Islet precursor cell (in vitro differentiated cells): ENCODE results near the gene BRINP1.

Experiments used
- DNase-seq: peaks from one replicate; pipeline ENCODE4 v3.0.0-alpha.2; 2018

BRINP1 gene

DNA sequence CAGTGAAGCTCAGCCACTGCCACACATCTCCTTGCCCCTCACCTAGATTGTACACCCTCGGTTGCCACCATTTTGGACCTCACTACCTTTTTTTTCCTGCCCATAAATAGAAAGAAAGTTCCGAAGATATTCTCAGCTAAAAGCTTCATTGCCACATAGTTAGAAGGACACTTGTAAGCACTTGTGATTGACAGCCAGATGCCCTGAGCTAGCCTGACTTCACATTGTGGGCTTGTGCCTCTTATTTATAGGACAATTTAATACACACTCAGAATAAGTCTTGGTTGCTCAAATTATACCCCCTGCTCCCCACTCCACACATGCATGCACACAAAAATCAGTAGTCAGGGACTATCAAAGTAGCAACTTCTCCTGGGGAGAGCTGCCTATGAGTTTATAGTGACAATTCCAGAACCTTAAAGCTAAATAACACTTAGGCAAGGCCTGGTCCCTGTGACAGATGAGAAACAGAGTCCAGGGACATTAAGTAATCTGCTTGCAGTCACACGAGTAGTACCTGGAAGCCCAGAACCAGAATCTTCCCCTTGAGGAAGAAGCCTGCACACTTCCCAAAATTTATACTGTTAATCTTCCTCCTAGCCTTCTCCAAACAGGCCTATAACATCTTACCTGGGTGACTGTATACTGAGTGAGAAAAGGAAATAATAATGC is 184.8 kb downstream of the BRINP1 start:
- no peak for DNase-seq

DNA sequence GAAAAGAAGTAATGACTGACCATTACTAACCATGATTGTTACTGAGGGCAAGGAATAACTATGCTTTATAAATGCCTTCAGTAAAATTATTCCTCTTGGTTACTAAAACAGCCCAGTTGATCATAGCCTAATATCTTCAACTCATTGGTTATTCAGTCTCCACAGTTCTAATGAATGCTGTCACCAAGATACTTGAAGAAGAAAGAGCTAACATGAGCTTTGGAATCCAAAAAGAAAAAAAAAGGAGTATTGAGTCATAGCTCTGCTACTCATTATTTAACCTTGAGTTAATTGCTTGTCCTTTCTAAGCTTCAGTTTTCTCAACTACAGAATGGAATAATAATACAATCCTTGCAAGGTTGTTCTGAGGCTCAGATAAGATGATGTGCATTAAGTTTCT is 187.7 kb downstream of the BRINP1 start:
- no peak for DNase-seq

DNA sequence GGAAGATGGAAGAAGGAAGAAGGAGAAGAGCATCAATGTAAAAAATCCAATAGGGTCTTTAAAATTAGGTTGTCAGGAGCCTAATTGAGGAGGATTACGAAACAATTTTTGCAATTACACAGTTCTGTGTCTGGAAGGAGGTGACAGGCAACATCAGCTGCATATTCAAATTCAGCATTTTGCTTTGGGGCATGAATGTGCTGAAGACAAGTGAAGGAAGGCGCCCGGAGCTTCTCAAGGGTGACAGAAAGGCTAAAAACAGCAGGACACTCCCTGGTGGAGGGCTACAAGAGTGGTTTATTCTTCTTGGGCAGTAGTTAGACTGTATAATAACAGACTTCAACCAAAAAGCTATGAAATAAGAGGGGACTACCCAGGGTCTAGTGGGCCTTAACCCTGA is 188.3 kb downstream of the BRINP1 start:
- no peak for DNase-seq

DNA sequence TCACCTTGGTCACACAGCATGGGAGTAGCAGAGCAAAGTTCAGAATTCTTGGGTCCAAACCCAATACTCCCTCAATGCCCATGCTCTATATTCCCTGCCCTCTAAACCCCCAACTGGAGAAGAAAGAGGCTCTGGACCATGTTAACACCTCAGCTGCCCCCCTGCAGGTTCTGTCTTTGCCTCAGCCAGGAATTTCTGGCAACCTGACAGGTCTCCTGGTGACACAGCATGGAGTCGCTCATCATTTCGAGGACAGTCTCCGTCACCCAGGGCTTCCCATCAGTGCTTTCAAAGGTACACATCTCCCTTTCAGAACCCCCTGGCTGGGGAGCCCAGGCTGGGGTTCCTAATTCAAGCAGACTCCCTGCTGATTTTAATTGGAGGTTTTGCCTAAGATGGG is 189.5 kb downstream of the BRINP1 start:
- no peak for DNase-seq

DNA sequence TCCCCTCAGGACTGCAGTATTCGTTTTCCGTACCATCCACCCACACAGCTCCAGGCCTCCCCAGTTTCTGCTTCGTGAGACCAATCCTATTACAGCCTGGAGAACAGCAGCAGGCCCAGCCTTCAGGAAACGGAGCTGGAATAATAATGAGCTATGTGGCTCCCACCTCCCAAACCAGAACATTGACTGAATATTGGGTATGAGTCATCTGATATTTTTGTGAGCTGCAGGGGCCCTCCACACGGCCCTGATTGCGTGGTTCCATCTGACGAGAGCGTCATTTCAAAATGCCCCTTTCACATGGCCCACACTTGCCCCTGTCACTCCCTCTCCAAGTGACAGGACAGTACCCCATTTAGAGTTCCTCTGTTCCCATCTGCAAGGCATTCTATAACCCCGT is 192.0 kb downstream of the BRINP1 start:
- DNase-seq = no peak

DNA sequence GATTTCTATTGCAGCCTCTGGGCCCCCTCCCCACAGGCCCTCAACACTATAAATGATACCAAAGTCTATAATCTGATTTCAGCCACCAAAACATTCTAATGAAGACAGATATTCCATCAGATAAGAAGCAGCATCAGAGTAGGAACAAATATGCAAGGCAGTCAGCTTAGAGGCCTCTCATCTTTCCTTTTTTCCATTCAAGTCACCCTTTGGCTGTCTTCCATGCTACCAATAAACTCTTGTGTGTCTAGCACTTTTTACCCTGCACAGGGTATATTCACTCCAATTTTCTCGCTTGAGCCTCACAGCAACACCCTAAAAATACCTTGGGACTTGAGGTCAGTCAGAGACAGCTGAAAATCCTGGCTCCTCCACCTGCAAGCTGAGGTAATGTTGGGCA is 193.7 kb downstream of the BRINP1 start:
- no peak for DNase-seq

DNA sequence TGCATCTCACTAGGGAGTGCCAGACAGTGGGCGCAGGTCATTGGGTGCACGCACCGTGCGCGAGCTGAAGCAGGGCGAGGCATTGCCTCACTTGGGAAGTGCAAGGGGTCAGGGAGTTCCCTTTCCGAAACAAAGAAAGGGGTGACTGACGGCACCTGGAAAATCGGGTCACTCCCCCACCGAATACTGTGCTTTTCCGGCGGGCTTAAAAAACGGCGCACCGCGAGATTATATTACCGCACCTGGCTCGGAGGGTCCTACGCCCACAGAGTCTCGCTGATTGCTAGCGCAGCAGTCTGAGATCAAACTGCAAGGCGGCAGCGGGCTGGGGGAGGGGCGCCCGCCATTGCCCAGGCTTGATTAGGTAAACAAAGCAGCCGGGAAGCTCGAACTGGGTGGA is 200.0 kb downstream of the BRINP1 start:
- DNase-seq = peak; percentile 65

DNA sequence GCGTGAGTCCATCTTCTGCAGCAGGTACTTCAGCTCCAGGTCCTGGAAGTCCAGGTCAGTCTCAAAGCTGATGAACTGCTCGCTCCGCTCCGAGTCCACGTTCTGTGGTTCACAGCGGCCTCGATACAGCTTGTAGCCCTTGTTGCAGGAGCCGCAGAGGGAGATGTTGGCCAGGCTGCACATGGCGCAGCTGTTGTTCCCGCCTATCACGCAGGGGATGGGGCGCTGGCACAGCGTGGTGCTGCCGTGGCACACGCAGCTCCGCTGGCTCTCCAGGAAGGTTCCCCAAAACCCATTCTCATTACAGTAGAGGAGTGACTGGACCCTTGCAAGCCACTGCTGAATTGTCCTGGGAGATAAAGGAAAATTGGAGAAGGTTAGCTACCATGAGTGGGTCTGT is 201.4 kb downstream of the BRINP1 start:
- no peak for DNase-seq

DNA sequence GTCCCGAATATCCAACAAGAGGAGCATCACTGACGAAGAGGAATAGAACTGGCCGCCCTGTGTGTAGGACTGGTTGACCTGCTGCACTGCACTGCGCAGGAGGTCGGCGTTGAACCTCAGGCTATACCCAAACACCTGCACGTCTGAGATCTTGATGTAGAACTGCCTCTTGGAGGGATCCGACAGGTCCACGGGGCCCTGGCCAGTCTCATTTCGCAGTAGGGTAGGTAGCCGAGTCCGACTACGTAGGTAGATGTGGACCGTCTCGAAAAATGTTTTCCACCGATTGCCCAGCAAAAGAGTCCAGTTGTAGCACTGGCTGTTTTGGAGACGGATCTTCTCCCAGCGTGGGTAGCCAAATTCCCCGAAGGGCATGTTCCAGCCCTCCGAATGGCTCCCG is 202.0 kb downstream of the BRINP1 start:
- DNase-seq = no peak

DNA sequence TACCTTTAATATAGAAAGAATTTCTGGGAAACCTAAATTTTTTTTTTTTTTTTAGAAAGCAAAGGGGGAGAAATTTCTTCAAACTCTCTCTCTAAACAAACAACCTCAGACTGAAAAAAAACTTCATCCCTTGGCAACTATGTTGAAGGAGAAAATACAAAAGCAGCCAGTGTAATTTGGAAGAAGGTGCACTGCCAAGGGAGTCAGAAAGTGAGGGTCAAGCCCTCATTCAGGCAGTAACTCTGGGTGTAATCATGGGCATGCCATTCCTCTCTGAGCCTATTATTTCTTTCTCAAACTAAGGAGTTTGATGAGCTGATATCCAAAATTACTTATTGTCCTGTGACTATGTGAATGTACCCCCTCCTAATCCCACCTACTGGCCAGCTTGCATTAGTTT is 203.1 kb downstream of the BRINP1 start:
- DNase-seq = no peak

DNA sequence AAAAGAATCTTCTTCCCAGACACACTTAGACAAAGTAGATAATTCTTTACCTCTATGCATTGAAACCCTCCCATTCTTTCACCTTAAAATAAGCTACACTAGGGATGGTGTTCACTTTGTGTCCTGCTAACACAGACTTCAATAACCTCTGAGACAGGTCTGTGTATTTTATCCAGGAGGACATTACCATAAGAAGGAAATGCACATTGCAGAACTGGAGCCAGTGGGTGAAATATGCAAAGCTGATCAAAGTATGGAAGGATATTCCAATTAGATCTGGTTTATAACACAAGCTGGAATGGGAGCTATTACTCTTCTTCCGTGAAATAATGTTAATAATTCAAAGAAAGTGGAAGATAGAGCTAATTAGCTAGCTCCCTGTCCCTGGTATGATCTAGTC is 204.1 kb downstream of the BRINP1 start:
- no peak for DNase-seq

DNA sequence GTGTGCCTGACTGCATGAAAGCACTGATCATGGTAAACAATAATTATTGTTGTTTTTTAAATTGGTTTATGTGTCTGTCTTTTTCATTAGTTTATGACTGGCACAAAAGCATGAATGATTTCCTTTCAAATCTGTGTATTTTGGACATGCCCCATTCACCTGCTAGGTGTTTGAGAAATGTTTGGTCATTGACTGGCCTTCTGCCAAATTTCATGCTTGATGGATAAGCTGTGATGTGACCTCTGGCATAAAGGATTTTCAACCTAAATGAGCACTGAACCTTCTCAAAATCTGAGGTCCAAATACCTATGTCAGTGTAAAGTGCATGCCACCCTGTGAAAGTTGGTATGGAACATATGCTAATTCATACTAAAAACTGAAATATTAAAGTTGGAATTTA is 204.5 kb downstream of the BRINP1 start:
- no peak for DNase-seq

DNA sequence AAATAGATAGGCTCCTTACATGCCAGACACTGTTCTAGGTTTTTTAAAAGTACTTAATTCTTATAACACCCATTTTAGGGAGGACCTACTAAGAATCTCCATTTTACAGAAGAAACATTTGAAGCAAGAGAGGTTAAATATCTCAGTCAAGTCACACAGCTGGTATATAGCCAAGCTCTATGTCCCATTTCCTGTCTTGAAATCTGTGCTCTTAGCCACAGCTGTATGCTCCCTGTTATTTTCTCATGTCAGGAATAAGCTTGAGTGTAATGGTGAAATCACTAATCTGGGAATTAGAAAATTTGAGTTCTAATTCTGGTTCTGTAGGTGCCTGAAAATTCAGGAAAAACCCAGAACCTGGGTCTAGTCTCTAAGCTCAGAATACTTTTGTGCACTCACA is 208.7 kb downstream of the BRINP1 start:
- DNase-seq = no peak

DNA sequence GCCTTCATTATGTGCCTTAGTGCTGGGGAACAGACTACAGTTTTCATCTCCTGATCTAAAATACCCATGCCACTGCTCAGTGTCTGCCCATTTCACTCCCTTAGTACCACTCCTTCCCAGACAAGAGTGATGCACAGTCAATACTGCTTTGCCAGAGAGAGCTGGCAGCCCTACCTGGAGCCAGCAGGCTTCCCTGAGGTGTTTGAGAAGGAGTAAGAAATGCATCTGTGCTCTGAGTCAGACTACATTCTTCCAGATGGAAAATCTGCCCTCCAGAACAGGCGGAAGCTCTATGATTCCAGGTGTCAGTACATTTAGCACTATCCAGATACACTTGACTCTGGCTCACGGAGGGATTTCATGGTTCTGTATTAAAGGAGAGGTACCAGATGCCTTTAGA is 209.8 kb downstream of the BRINP1 start:
- no peak for DNase-seq

DNA sequence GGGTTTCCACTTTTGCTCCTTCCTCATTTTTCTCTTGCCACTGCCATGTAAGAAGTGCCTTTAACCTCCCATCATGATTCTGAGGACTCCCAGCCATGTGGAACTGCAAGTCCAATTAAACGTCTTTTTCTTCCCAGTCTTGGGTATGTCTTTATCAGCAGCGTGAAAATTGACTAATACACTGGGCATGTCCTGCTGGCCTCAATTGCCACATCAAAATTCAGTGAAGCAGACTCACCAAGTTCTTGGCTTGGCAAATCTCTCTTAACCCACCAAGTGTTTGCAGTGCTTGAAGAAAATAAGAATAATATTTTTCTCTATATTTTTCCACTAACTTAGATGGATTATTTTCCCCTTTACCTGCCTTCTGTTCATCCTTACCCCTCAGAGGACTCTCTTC is 212.0 kb downstream of the BRINP1 start:
- no peak for DNase-seq

DNA sequence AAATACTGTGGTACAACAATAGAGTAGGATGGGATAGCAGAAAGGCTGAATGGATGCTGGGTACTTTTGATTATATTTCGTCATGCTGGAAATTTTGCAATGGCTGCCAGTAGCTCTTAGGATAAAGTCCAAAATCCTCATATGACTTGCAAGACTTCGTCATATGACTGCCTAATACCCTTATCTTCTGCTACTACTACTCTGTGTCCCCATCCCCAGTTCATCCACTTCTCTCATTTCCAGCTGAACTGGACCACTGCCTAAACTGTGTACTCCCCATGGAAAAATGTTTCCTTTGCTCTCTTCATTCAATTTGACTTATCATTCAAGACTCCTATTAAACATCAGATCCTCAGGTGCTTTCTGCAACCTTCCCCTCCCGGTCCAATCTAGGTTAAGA is 212.9 kb downstream of the BRINP1 start:
- no peak for DNase-seq

DNA sequence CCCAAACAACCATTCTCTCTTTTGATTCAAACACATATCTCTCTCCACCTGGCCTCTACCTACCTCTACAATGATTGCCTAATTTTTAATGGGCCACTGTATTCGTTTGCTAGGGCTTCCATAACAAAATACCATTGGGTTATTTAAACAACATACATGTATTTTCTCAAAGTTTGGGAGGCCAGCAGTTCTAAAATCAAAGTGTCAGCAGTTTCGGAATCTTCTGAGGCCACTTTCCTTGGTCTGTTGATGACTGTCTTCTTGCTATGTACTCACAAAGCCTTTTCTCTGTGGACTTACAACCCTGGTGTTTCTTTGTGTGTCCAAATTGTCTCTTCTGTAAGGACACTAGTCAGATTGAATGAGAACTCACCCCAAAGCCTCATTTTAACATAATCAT is 214.7 kb downstream of the BRINP1 start:
- DNase-seq = no peak

DNA sequence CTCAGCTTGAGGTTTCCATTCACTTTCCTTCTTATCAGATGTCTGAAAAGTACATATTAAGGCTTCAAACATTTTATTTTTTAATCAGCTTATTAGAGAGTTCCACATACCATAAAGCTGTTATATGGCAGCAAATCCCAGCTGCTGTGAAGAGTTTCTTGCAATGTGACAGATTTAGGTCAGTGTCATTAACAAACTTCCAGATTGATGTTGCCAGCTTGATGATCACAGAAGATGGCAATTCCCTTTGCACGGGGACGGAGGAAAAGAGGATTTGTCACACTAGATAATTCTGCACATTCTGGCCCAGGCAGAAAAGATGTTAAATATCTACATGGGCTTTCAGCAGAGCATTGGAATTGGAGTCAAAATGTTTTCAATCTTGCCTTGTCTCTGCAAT is 215.8 kb downstream of the BRINP1 start:
- DNase-seq = no peak

DNA sequence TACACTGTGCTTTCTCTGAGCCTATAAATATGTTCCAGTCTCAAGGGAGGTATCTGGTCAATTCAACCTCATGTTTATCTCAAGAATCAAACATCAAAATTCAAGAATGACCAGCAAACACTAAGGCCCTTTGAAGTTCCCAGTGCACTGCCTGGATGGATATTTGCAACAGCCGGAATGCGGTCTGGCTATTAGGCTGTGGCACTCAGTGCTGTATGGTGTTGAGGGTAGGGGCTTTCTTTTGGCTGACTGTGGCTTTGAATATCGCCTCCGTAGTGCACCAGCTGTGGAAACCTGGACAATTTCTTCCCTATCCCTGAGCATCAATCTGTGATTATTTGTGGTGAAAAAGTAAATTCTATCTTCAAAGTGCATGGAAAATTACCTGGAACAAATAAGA is 220.4 kb downstream of the BRINP1 start:
- peak; percentile 80 for DNase-seq

DNA sequence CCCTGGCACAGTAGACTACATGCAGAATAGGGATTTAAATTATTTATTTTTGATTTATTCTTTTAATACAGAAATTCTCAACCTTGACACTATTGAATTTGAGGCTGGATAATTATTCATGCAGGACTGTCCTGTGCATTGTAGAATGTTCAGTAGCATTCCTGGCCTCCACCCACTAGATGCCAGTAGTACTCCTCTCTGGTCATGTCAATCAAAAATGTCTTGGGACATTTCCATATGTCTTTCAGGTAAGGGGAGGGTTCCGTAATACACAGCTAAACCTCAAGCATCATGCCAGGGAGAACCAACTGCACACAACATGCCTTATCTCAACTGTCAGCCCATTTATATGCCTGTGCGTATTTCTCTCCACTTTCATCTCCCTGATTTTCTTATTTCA is 231.8 kb downstream of the BRINP1 start:
- DNase-seq = no peak

DNA sequence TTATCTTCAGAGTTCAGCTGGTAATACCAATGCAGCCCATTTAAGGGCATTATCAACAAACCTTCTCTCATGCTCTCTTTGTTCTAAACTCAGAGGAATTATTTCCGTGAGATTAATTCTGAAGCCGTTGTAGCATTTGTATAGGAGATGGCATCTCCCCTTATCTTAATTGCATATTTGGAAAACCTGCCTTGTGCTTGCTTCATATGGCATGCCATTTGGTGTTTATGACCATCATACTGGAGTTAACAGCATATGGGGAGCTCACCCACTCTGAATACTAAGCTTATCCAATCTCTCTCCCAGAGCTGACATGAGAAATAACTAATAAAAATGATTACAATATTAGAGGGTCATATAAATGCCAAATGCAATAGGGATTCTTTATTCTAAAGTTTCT is 243.2 kb downstream of the BRINP1 start:
- no peak for DNase-seq

DNA sequence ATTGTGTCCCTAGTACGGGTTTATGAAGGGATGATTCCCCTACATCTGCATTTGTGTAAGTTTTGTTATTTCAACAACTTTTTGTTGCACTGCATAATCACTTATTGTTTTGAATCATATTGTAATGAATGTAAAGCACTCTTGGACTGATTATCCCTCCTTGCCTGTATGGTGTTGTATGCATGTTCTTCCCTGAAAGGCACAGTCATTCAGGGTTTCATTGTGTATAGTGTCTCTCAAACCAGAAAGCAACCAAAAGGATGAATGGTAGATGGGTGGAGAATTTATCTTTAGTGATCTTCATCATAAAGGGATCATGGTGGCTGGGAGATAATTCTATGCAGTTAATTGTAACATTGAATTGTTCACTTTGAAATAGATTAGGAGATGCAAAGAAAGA is 247.3 kb downstream of the BRINP1 start:
- DNase-seq = no peak

DNA sequence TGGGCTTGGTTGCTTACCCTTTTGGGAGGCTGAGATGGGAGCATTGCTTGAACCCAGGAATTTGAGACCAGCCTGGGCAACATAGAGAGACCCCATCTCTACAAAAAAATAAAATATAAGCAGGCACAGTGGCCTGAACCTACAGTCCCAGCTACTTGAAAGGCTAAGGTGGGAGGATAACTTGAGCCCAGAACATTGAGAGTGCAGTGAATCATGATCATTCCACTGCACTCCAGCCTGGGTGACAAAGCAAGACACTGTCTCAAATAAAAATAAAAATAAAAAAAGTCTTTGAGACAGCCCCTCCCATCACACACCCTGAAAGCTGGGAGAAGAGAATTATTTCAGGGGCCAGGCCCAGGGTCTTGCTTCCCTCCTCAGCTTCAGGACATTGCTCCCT is 251.8 kb downstream of the BRINP1 start:
- DNase-seq = no peak
